HEK293 (cell line): Measurements from ENCODE around the gene SETD1B.

Experiments
- CTCF ChIA-PET: fragments of 350-600 bp; formaldehyde crosslinking; extraction: SDS; loops from one replicate; lab custom pipeline; 2021; ENCODE audit warnings: antibody characterized with exemption; lab: Yijun Ruan, JAX
- POLR2A ChIA-PET: fragments of 300-600 bp; formaldehyde crosslinking; extraction: SDS; loops from one replicate; lab custom pipeline; 2020; ENCODE audit warnings: antibody characterized with exemption, inconsistent platforms; lab: Yijun Ruan, JAX
- H3K27ac ChIP-seq: fragments of 200-500 bp; sonication (Bioruptor generic); 2 replicates; pipeline ENCODE4 v1.5.1; 2014; ENCODE audit warnings: low read depth, low read length, control low read depth, inconsistent platforms; ENCODE audit errors: extremely low read depth
- H3K36me3 ChIP-seq, 2 experiments: fragments of 200-500 bp in 1 of 2; sonication (Bioruptor generic) in 1 of 2; 1 replicate in 1 of 2; 2 replicates in 1 of 2; pipeline ENCODE4 v1.5.1; 2014 to 2017; ENCODE audit warnings: inconsistent platforms in 2 of 2, low read length in 2 of 2; ENCODE audit not compliant: control insufficient read depth in 2 of 2, insufficient read depth in 1 of 2
- H3K4me1 ChIP-seq: fragments of 200-500 bp; sonication (Bioruptor generic); 2 replicates; pipeline ENCODE4 v1.5.1; 2014; ENCODE audit warnings: mild to moderate bottlenecking, low read length, inconsistent platforms; ENCODE audit not compliant: control insufficient read depth, insufficient read depth
- H3K4me3 ChIP-seq: 2 replicates; pipeline ENCODE4 v1.5.1; 2011; ENCODE audit warnings: low read depth, mild to moderate bottlenecking, control low read depth, low read length, moderate library complexity
- H3K9me3 ChIP-seq: fragments of 200-500 bp; sonication (Bioruptor generic); 2 replicates; pipeline ENCODE4 v1.5.1; 2014; ENCODE audit warnings: low read depth, low read length, inconsistent platforms; ENCODE audit not compliant: control insufficient read depth, insufficient read depth
- BCL11B ChIP-seq: fragments of 450-650 bp; formaldehyde crosslinking; IDR thresholded peaks from 2 replicates; pipeline ENCODE4 v1.5.1; 2016; ENCODE audit warnings: low read depth, missing biosample characterization, missing genetic modification characterization
- GLIS2 ChIP-seq: fragments of 450-650 bp; formaldehyde crosslinking; IDR thresholded peaks from 2 replicates; pipeline ENCODE4 v1.5.1; 2016; ENCODE audit warnings: missing biosample characterization, missing genetic modification characterization
- KLF16 ChIP-seq: fragments of 450-650 bp; formaldehyde crosslinking; IDR thresholded peaks from 2 replicates; pipeline ENCODE4 v1.5.1; 2017; ENCODE audit warnings: missing biosample characterization, missing genetic modification characterization
- KLF8 ChIP-seq: fragments of 450-650 bp; formaldehyde crosslinking; IDR thresholded peaks from 2 replicates; pipeline ENCODE4 v1.5.1; 2016; ENCODE audit warnings: missing biosample characterization, missing genetic modification characterization
- SCRT2 ChIP-seq: fragments of 450-650 bp; formaldehyde crosslinking; IDR thresholded peaks from 2 replicates; pipeline ENCODE4 v1.5.1; 2016; ENCODE audit warnings: missing biosample characterization, missing genetic modification characterization
- SP7 ChIP-seq: fragments of 450-650 bp; formaldehyde crosslinking; IDR thresholded peaks from 2 replicates; pipeline ENCODE4 v1.5.1; 2016; ENCODE audit warnings: missing biosample characterization, missing genetic modification characterization
- ZBTB17 ChIP-seq: fragments of 450-650 bp; formaldehyde crosslinking; IDR thresholded peaks from 2 replicates; pipeline ENCODE4 v1.5.1; 2016; ENCODE audit warnings: missing biosample characterization, missing genetic modification characterization
- ZBTB20 ChIP-seq: fragments of 450-650 bp; formaldehyde crosslinking; IDR thresholded peaks from 2 replicates; pipeline ENCODE4 v1.5.1; 2016; ENCODE audit warnings: missing biosample characterization, missing genetic modification characterization
- ZBTB7A ChIP-seq: fragments of 450-650 bp; formaldehyde crosslinking; IDR thresholded peaks from 2 replicates; pipeline ENCODE4 v1.5.1; 2016; ENCODE audit warnings: low read depth, missing biosample characterization, missing genetic modification characterization
- ZBTB8A ChIP-seq: fragments of 450-650 bp; formaldehyde crosslinking; IDR thresholded peaks from 2 replicates; pipeline ENCODE4 v1.5.1; 2016; ENCODE audit warnings: missing biosample characterization, missing genetic modification characterization
- ZEB2 ChIP-seq: fragments of 450-650 bp; formaldehyde crosslinking; IDR thresholded peaks from 2 replicates; pipeline ENCODE4 v1.5.1; 2016; ENCODE audit warnings: missing biosample characterization, missing genetic modification characterization
- ZFP37 ChIP-seq: fragments of 450-650 bp; formaldehyde crosslinking; IDR thresholded peaks from 2 replicates; pipeline ENCODE4 v1.5.1; 2016; ENCODE audit warnings: missing biosample characterization, missing genetic modification characterization
- ZIC2 ChIP-seq: fragments of 450-650 bp; formaldehyde crosslinking; IDR thresholded peaks from 2 replicates; pipeline ENCODE4 v1.5.1; 2016; ENCODE audit warnings: missing biosample characterization, missing genetic modification characterization
- ZNF2 ChIP-seq: fragments of 450-650 bp; formaldehyde crosslinking; IDR thresholded peaks from 2 replicates; pipeline ENCODE4 v1.5.1; 2016; ENCODE audit warnings: missing biosample characterization, missing genetic modification characterization
- ZNF335 ChIP-seq: fragments of 450-650 bp; formaldehyde crosslinking; conservative IDR thresholded peaks from 2 replicates; pipeline ENCODE4 v1.5.1; 2016; ENCODE audit warnings: missing biosample characterization, missing genetic modification characterization
- ZNF529 ChIP-seq: fragments of 450-650 bp; formaldehyde crosslinking; IDR thresholded peaks from 2 replicates; pipeline ENCODE4 v1.5.1; 2017; ENCODE audit warnings: missing genetic modification characterization, missing biosample characterization; ENCODE audit not compliant: insufficient replicate concordance
- ZNF561 ChIP-seq: fragments of 450-650 bp; IDR thresholded peaks from 2 replicates; pipeline ENCODE4 v1.5.1; 2018; ENCODE audit warnings: missing biosample characterization, missing genetic modification characterization, borderline replicate concordance
- ZSCAN4 ChIP-seq: fragments of 450-650 bp; formaldehyde crosslinking; IDR thresholded peaks from 2 replicates; pipeline ENCODE4 v1.5.1; 2017; ENCODE audit warnings: missing biosample characterization, missing genetic modification characterization
- TF ChIP-seq, protein P1 (sequence below): fragments of 450-650 bp; formaldehyde crosslinking; IDR thresholded peaks from 2 replicates; pipeline ENCODE4 v1.5.1; 2017; ENCODE audit warnings: missing biosample characterization, missing genetic modification characterization
- TF ChIP-seq, protein P2 (sequence below): fragments of 450-650 bp; formaldehyde crosslinking; IDR thresholded peaks from 2 replicates; pipeline ENCODE4 v1.5.1; 2016; ENCODE audit warnings: missing biosample characterization, missing genetic modification characterization
- TF ChIP-seq, protein P3 (sequence below): fragments of 450-650 bp; formaldehyde crosslinking; IDR thresholded peaks from 2 replicates; pipeline ENCODE4 v1.5.1; 2016; ENCODE audit warnings: missing biosample characterization, missing genetic modification characterization
- TF ChIP-seq, protein P4 (sequence below): fragments of 450-650 bp; formaldehyde crosslinking; IDR thresholded peaks from 2 replicates; pipeline ENCODE4 v1.5.1; 2017; ENCODE audit warnings: missing biosample characterization, mild to moderate bottlenecking, missing genetic modification characterization, moderate library complexity

SETD1B gene

GRCh38 chr12:121804417-121805111 is 755 bp downstream of the SETD1B start (continued):
- peak; percentile 55; the same call in 1 of the 2 replicates for TF ChIP-seq BCL11B (tag by site-specific recombination)
- TF ChIP-seq, protein P1, sequence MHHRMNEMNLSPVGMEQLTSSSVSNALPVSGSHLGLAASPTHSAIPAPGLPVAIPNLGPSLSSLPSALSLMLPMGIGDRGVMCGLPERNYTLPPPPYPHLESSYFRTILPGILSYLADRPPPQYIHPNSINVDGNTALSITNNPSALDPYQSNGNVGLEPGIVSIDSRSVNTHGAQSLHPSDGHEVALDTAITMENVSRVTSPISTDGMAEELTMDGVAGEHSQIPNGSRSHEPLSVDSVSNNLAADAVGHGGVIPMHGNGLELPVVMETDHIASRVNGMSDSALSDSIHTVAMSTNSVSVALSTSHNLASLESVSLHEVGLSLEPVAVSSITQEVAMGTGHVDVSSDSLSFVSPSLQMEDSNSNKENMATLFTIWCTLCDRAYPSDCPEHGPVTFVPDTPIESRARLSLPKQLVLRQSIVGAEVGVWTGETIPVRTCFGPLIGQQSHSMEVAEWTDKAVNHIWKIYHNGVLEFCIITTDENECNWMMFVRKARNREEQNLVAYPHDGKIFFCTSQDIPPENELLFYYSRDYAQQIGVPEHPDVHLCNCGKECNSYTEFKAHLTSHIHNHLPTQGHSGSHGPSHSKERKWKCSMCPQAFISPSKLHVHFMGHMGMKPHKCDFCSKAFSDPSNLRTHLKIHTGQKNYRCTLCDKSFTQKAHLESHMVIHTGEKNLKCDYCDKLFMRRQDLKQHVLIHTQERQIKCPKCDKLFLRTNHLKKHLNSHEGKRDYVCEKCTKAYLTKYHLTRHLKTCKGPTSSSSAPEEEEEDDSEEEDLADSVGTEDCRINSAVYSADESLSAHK (tag by site-specific recombination) = peak; percentile 16; the same call in 1 of the 2 replicates
- 0 out of 2 replicates have a peak, but pooled peaks have one; percentile 39 for TF ChIP-seq ZEB2 (tag by site-specific recombination)
- TF ChIP-seq ZNF529 (tag by site-specific recombination) = no peak
- peak; percentile 89 for TF ChIP-seq GLIS2 (tag by site-specific recombination)
- TF ChIP-seq ZNF561 = no peak
- peak; percentile 60 for TF ChIP-seq ZNF335
- TF ChIP-seq, protein P2, sequence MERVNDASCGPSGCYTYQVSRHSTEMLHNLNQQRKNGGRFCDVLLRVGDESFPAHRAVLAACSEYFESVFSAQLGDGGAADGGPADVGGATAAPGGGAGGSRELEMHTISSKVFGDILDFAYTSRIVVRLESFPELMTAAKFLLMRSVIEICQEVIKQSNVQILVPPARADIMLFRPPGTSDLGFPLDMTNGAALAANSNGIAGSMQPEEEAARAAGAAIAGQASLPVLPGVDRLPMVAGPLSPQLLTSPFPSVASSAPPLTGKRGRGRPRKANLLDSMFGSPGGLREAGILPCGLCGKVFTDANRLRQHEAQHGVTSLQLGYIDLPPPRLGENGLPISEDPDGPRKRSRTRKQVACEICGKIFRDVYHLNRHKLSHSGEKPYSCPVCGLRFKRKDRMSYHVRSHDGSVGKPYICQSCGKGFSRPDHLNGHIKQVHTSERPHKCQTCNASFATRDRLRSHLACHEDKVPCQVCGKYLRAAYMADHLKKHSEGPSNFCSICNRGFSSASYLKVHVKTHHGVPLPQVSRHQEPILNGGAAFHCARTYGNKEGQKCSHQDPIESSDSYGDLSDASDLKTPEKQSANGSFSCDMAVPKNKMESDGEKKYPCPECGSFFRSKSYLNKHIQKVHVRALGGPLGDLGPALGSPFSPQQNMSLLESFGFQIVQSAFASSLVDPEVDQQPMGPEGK (tag by site-specific recombination) = peak; percentile 83
- peak; percentile 30; the same call in 1 of the 2 replicates for TF ChIP-seq ZFP37
- TF ChIP-seq KLF8 = peak; percentile 34; the same call in 1 of the 2 replicates
- TF ChIP-seq ZSCAN4 (tag by site-specific recombination) = peak; percentile 28; the same call in 1 of the 2 replicates
- TF ChIP-seq, protein P3, sequence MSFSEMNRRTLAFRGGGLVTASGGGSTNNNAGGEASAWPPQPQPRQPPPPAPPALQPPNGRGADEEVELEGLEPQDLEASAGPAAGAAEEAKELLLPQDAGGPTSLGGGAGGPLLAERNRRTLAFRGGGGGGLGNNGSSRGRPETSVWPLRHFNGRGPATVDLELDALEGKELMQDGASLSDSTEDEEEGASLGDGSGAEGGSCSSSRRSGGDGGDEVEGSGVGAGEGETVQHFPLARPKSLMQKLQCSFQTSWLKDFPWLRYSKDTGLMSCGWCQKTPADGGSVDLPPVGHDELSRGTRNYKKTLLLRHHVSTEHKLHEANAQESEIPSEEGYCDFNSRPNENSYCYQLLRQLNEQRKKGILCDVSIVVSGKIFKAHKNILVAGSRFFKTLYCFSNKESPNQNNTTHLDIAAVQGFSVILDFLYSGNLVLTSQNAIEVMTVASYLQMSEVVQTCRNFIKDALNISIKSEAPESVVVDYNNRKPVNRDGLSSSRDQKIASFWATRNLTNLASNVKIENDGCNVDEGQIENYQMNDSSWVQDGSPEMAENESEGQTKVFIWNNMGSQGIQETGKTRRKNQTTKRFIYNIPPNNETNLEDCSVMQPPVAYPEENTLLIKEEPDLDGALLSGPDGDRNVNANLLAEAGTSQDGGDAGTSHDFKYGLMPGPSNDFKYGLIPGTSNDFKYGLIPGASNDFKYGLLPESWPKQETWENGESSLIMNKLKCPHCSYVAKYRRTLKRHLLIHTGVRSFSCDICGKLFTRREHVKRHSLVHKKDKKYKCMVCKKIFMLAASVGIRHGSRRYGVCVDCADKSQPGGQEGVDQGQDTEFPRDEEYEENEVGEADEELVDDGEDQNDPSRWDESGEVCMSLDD (tag by site-specific recombination) = peak; percentile 88
- TF ChIP-seq ZBTB7A (tag by site-specific recombination) = peak; percentile 51; the same call in 1 of the 2 replicates
- no peak for TF ChIP-seq SCRT2 (tag by site-specific recombination)

GRCh38 chr12:121805171-121806008 is 1.6 kb downstream of the SETD1B start:
- peaks cover 10% of the 10 kb centered on the region for H3K4me1 ChIP-seq
- H3K27ac ChIP-seq = peak overlapping the region; percentile 100
- no peaks in the 10 kb centered on the region for H3K9me3 ChIP-seq
- CTCF ChIA-PET = interaction anchor here (0.6 to 15.1 kb wide), 3 partner anchors 11 to 121 kb away, joined by 4 to 393 read pairs (median 5); partner anchors contain the start of gene RHOF
- peak overlapping the region; percentile 71 for H3K4me3 ChIP-seq
- H3K36me3 ChIP-seq = peaks cover 4 to 39% of the 10 kb centered on the region in 2 experiments; a peak in 2 of 3 replicates
- POLR2A ChIA-PET = interaction anchor here (0.7 to 7.5 kb wide), 5 partner anchors 9 to 505 kb away, joined by 3 to 165 read pairs (median 6); partner anchors contain the start of genes PSMD9 and RHOF
- TF ChIP-seq ZIC2 (tag by site-specific recombination) (0 out of 2 replicates have a peak, but pooled peaks have one; percentile 15), BCL11B (tag by site-specific recombination) (peak; percentile 82; the same call in 1 of the 2 replicates), ZBTB17 (tag by site-specific recombination) (peak; percentile 59; the same call in 1 of the 2 replicates), KLF16 (tag by site-specific recombination) (peak; percentile 35; the same call in 1 of the 2 replicates), ZBTB8A (tag by site-specific recombination) (peak; percentile 41), SP7 (peak; percentile 25; the same call in 1 of the 2 replicates), ZBTB20 (tag by site-specific recombination) (peak; percentile 47; the same call in 1 of the 2 replicates), ZNF2 (tag by site-specific recombination) (0 out of 2 replicates have a peak, but pooled peaks have one; percentile 23), ZEB2 (tag by site-specific recombination) (peak; percentile 57)
- TF ChIP-seq, protein P4, sequence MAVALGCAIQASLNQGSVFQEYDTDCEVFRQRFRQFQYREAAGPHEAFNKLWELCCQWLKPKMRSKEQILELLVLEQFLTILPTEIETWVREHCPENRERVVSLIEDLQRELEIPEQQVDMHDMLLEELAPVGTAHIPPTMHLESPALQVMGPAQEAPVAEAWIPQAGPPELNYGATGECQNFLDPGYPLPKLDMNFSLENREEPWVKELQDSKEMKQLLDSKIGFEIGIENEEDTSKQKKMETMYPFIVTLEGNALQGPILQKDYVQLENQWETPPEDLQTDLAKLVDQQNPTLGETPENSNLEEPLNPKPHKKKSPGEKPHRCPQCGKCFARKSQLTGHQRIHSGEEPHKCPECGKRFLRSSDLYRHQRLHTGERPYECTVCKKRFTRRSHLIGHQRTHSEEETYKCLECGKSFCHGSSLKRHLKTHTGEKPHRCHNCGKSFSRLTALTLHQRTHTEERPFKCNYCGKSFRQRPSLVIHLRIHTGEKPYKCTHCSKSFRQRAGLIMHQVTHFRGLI (tag by site-specific recombination) = peak; percentile 71; the same call in 1 of the 2 replicates
